GM21526 (cell line): Measurements from ENCODE around the gene SOST.

Experiments used
- ATAC-seq: cut with Tn5 transposase; IDR thresholded peaks from one replicate; pipeline ENCODE4 v1.9.1; 2021; ENCODE audit warnings: moderate library complexity; ENCODE audit not compliant: unreplicated experiment, low FRiP score

The SOST gene

DNA sequence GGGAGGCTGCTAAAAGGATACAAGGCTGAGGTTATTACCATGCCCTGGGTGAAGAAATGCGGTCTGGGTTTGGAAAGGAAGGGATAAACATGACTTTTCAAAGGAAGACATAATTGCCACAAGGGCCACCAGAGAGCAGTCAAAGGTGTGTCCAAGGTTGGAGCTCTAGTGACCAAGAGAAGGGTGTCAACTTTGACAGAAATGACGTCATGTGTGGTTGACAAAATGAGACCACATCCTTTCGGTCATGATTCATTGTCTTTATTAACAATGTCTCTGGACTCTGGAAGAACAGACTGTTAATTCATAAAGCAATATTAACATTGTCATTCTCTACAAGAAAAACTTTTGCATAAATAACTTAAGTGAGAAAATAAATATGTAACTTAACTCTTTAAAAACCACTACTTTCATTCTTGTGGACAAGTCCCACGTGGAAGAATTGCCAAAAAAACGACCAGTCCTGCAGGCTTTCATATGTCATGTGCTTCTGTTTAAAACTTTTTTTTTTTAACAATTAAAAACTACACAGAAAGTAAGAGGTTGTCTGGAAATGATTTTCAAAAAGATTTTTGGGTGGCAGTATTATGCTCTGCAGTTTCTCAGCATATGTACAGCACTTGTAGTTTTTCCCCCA lies 5.0 kb downstream of the SOST start:
- ATAC-seq: no peak

- no peak for ATAC-seq
Measured at GRCh38 chr17:43750153-43750552, 8.4 kb downstream of the SOST start.

GRCh38 chr17:43745541-43745940 lies 13.1 kb downstream of the SOST start:
- no peak for ATAC-seq

DNA sequence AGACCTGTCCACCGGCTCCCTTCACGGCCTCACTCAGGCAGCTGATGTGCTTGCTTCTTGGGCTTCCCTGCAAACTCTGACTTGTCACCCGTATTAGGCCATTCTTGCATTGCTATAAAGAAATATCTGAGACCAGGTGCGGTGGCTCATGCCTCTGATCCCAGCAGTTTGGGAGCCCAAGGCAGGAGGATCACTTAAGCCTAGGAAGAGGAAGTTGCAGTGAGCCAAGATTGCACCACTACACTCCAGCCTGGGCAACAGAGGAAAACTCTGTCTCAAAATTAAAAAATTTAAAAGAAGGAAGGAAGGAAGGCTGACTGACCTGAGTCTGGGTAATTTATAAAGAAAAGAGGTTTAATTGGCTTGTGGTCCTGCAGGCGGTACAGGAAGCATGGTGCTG lies 17.0 kb downstream of the SOST start:
- no peak for ATAC-seq

DNA sequence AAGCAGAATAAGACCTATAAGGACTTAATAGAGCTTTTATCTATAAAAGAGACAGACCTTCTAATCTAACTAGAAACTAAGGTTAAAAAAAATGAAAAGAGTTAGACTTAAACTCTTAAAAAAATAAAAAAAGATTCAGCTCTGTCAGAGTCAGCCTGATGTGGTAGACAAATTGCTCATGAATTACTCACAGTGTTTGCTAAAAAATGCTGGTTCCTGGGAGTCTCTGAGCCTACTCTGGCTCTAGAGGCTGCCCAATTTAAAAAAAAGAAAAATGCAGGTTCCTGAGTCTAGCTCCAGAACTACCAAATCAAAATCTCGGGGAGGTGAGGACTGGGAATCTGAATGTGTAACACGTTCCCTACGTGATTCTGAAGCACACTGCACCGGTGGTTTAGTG lies 18.1 kb downstream of the SOST start:
- ATAC-seq: no peak

GRCh38 chr17:43737722-43738121 lies 20.9 kb downstream of the SOST start:
- ATAC-seq: no peak

GRCh38 chr17:43736389-43736788 lies 22.2 kb downstream of the SOST start:
- no peak for ATAC-seq

DNA sequence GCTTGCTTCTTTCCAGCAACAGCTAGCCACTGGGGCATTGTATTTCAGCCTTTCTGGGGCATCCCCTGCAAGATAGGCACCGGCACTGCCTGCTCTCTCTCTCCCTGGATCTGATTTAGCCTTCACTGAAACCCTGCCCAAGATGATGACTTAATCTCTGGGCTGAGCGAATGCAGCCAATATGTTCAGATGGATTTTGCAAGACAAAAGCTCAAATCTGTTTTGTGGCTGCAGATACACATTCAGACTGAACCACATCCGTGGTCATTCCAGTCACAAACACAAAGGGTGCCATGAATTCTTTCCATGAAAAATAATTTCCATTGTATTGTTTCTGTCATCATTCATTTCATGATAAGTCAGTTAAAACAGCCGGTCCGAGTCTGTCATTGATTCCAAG lies 24.2 kb downstream of the SOST start:
- ATAC-seq: no peak

- no peak for ATAC-seq
Measured at GRCh38 chr17:43733956-43734355, 24.6 kb downstream of the SOST start.

- no peak for ATAC-seq
Measured at GRCh38 chr17:43732958-43733357, 25.6 kb downstream of the SOST start.

DNA sequence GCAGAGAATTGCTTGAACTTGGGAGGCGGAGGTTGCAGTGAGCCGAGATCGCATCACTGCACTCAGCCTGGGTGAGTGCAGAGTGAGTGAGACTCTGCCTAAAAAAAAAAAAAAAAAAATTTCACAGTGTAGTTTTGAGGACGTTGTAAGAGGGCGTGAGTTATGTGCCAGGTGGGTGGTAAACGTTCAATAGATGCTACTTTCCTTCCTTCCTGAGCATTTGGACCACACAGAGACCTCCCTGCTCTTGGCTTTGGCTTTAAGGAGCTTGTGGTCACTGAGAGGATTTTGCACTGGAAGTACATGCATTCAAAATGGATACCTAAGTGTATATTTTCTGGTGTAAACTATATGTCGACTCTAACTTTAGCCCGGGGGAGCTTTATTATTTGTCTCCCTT lies 30.5 kb downstream of the SOST start:
- ATAC-seq: no peak

DNA sequence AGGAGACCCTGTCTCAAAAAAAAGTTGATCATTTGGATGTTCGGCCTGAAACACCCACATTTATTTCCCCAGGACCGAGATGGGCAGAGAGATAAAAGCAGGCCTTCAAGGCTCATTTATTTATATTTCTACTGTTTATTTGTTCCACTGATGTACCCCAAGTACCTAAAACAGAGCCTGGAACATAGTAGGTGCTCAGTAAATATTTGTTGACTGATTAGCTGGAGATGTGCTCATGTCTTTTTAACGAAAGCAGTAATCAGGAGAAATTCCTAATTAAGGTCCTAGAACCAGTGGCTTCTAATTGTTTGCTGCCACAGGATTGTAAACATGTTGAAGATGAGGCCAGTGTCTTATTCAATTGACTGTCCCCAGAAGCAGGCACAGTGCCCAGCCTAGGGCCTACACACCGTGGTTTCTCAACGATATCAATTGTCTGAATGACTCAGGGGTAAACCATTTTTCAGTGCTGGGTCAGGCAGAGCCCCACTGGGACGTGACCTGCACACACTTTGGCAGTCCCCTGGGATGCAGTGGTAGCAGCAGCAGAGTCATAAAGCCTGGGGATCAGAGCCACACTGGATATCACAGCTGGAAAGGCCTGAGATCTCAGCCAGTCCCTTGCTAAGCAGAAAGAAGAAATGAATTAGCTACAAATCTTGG lies 34.8 kb downstream of the SOST start:
- ATAC-seq: no peak

- ATAC-seq: no peak
Measured at GRCh38 chr17:43722870-43723665, 35.5 kb downstream of the SOST start.

- ATAC-seq: no peak
Measured at GRCh38 chr17:43722269-43722619, 36.3 kb downstream of the SOST start.

GRCh38 chr17:43721537-43722268 lies 36.9 kb downstream of the SOST start:
- no peak for ATAC-seq

DNA sequence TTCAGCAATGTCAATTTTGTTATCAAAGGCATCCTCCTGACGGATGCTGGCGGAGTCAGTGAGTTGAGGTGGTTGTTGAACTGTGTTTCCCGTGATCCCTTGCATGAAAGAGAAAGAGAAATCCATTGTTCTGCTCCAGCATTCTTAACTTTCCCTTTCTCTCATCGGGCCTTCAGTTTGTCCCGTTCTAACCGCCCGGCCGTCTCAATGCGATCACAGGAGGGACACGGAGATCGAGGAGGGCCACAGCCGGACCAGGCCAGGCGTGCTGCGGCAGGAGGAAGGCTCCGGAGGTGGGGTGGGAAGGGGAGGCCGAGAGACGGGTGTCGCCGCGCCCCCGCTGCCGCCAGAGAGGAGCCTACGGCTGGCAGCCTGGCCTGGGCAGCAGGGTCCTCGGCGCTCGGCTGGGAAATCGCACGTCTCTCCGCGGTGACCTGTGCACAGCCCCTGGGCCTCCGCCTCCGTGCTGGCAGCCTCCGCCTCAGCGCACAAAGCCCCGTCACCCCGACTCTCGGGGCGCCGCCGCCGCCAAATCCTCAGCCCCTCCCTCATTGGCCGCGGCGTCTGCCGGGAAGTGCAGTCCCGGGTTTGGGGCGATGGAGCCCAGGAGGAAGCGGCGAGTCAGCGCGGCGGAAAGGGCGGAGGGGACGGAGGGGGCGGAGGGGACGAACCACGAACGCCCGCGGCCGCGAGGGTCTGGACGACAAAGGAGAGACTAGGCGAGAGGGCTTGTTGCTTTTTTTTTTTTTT lies 38.1 kb downstream of the SOST start:
- no peak for ATAC-seq

- no peak for ATAC-seq
Measured at GRCh38 chr17:43719578-43719977, 39.0 kb downstream of the SOST start.

GRCh38 chr17:43718544-43718943 lies 40.0 kb downstream of the SOST start:
- ATAC-seq: no peak

GRCh38 chr17:43717913-43718312 lies 40.7 kb downstream of the SOST start:
- ATAC-seq: no peak

- no peak for ATAC-seq
Measured at GRCh38 chr17:43714465-43715149, 44.0 kb downstream of the SOST start.
